Cerebellar cortex (tissue), 1 donor: ENCODE measurements around the gene TTLL1.
"Not testable (repeated sequence)": the region's sequence is repeated elsewhere in the genome, so short reads cannot be mapped to it uniquely, and the experiment has no call there.

Experiments
- DNase-seq: peaks from one replicate; pipeline ENCODE4 v3.0.0-alpha.2; 2015; ENCODE audit warnings: low spot score

The TTLL1 gene

GRCh38 chr22:43013355-43014315 lies 75.6 kb downstream of the TTLL1 start:
- peak; percentile 42 for DNase-seq

- no peak for DNase-seq
These were observed 76.8 kb downstream of the TTLL1 start for GRCh38 chr22:43012390-43012789.

GRCh38 chr22:43011079-43011478 lies 78.1 kb downstream of the TTLL1 start:
- no peak for DNase-seq

GRCh38 chr22:43009444-43009843 lies 79.7 kb downstream of the TTLL1 start:
- no peak for DNase-seq

DNA sequence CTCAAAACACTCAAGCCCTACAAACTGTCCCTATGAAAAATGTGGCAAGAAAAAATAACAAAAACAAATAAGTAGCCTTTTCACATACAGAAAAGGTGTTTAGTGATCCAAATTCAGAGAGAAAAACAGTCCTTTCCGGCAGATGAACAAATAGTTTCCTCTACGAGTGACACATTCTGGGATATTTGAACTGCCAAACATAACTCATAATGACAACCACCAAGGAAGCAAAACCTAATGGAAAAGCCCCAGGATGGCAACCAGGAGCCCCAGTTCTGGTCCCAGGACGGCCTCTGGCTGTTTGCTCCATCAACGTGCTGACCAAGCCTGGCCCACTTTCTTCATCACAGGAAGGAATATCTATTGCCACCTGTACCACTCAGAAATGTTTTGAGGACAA lies 80.3 kb downstream of the TTLL1 start:
- no peak for DNase-seq

DNA sequence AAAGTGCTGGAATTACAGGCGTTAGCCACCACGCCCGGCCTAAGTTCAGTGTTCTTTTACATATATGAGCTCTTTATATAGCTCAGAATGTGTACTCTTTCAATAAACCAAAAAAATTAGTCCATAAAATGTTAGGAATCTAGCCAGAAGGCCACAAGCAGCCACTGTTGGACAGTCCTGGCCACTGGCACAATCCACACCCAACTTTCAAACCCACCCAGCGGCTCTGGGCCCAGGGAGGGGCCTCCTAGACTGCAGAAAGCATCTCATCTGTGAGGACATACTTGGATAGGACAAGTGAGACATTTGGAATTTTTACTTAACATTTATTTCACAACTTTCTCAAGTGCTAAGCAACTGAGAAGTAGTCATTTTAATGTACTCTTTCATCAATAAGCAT lies 80.7 kb downstream of the TTLL1 start:
- no peak for DNase-seq

GRCh38 chr22:43007519-43008102 lies 81.6 kb downstream of the TTLL1 start:
- no peak for DNase-seq

DNA sequence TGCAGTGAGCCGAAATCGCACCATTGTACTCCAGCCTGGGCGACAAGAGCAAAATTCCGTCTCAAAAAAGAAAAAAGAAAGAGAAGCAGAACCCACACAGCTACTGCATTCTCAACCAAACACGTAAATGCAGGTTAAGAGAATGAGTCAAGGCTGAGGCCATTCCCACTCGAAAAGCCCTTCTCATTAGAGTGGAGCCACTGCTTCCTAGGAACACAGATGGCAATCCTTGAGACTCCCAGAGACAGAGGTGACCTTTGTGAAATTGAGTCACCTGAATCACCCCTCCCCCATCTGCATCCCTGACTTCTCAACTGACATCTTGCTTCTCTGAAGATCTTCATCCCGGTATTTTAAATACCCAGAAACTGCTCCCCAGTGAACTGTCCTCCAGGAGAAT lies 82.4 kb downstream of the TTLL1 start:
- DNase-seq = no peak

DNA sequence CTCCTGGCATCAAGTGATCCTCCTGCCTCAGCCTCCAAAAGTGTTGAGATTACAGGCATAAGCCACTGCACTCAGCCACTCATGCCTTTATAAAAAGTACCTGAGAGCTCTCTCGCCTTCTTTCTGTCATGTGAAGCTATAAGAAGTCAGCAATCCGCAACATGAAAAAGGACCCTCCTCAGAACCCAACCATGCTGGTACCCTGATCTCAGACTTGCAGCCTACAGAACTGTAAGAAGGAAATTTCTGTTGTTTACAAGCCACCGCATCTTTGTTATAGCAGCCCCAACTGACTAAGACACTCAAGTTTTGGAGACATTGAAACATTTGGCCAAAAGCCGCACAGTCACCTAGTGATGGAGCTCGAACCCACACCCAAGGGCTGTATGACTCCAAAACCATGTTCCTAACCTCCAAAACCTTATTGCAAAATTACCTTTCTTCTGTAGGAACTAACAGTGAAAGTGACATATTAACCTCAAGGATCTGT lies 83.1 kb downstream of the TTLL1 start:
- no peak for DNase-seq

DNA sequence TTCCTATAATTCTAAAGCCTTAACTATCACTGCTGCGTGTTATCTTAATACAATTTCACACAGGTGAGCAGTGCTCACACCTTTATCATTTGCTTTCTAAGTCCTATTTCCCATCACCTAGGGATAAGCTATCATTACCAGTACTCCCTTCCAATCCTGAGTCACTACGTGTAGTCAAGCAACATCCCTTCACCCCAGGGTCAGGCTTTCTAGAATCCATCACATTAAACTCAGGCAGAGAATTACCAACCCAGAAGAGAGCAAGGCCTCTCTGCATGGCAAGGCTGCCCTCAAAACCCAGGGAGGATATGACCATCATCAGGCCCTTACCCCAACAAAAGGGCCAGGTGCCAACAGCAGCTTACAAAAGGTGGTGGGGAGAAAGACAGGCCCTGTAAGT lies 84.1 kb downstream of the TTLL1 start:
- DNase-seq = no peak

DNA sequence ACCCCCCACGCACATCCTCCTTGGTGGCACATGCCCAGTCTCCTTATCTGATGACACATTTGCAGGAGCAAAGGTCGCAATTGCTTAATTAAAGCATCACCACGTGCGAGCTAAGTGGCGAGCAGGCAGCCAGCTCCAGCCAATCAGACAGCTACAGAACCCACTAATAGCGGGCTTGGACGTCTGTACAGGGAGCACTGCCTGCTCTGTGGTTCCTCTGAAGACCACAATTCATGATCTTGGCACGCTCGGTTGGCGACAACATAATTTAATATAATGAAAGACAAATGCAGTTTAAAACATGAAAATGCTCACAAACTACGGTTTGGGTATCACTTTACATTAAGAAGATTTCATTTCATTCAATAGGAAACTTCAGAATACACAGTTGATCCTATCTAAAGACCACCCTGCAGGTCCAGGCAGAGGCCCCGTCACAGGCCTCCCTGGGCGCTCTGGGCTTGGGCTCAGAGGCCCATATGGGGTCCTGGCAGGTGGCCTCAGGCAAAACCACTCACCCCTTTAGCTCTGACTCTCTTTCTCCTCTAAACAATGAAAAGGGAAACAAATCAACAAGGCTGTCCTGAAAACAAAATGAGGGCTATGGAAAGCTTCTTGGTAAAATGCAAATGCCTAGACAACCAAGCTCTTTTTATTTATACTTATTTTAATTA lies 84.7 kb downstream of the TTLL1 start:
- DNase-seq = peak; percentile 46

- DNase-seq = no peak
These were observed 87.0 kb downstream of the TTLL1 start for GRCh38 chr22:43002202-43002586.

GRCh38 chr22:43001271-43002201 lies 87.7 kb downstream of the TTLL1 start:
- DNase-seq = peak; percentile 54

DNA sequence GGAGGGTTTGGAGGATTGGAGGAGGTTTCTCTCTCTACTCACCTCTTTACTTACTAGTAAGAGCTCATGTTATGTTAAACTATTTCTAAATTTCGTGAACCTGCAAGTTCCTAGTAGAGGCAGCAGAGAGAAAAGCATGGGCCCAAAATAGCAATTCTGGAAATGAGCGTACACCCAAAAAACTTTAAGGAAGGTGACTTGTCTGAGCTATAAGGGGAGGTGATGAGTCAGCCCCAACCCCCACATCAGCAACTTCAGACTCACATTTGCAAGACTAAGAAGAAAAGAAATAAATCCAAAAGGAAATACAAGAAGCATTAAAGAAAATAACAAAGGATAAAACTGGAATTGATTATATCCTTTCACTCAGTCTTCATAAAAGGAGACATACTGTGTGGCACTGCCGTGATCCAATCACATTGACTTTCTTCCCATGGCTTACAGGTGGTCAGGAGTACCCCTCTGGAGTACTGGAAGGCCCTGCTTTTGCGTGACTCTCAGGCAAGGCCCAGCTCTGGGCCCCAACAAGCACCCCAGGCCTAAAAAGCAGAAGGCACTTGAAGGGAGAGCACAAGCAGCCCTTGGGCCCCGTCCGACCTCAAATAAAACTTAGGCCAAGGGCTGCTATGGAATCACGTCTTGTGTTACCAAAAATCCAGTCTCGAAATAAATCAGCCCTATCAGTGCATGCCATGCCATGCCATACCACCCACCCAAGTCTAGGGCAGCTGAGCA lies 88.6 kb downstream of the TTLL1 start:
- no peak for DNase-seq

GRCh38 chr22:42997582-42998090 lies 91.6 kb downstream of the TTLL1 start:
- DNase-seq = no peak

DNA sequence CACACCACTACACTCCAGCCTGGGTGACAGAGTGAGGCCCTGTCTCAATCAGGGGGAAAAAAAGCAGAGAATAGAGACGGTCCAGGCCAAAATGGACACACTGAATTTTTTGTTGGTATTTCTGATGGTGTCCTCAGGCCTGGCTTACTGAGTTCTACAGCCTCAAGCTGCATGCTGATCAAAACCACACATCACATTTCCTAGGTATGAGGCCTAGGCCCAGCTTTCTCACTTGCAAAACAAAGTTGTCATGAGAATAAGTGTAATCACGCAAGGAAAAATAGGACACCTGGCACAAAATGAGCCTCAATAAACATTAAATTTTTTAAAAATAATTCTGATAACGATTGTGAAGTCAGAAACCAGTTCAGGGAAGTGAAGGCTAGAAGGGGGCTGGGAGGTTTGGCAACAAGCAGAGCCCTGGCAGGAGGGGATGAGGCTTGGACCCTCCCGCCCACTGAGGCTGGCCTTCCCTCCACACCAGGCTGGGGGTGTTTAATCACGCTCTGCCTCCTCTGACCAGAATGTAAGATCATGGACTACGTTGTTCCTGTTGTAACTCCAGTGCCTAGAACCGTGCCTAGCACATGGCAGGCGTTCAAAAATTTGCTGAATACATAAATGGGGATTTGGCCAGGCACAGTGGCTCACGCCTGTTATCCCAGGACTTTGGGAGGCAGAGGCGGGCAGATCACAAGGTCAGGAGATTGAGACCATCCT lies 92.4 kb downstream of the TTLL1 start:
- DNase-seq = no peak

GRCh38 chr22:42995654-42996053 lies 93.5 kb downstream of the TTLL1 start:
- DNase-seq = not testable (repeated sequence)

- DNase-seq = no peak
These were observed 94.2 kb downstream of the TTLL1 start for GRCh38 chr22:42994917-42995562.

- no peak for DNase-seq
These were observed 94.8 kb downstream of the TTLL1 start for GRCh38 chr22:42994276-42994916.
